K562 (cell line): Measurements from ENCODE around the gene ISYNA1. TPM values are rescaled to one million over a fixed set of nuclear protein-coding genes. Genes with fewer than 3 reads are reported as not detected.

ENCODE experiments used
- CREBBP ChIP-seq: IDR thresholded peaks from one replicate; pipeline ENCODE4 v1.6.1; 2012; ENCODE audit warnings: low read depth, mild to moderate bottlenecking, control low read depth, inconsistent platforms, low read length
- E4F1 ChIP-seq: fragments of 250-450 bp; sonication (Bioruptor Pico); IDR thresholded peaks from 2 replicates; pipeline ENCODE4 v1.5.0; 2021; ENCODE audit warnings: mild to moderate bottlenecking, borderline replicate concordance
- HDAC8 ChIP-seq: fragments of 450-650 bp; IDR thresholded peaks from 2 replicates; pipeline ENCODE4 v1.6.1; 2016; ENCODE audit warnings: mild to moderate bottlenecking, missing genetic modification characterization, moderate library complexity, missing compliant biosample characterization
- KAT8 ChIP-seq: fragments of 450-650 bp; IDR thresholded peaks from 2 replicates; pipeline ENCODE4 v1.6.1; 2016; ENCODE audit warnings: low read depth, mild to moderate bottlenecking
- MCM3 ChIP-seq: fragments of 450-650 bp; IDR thresholded peaks from 2 replicates; pipeline ENCODE4 v1.6.1; 2016
- NCOR1 ChIP-seq: fragments of 450-650 bp; IDR thresholded peaks from 2 replicates; pipeline ENCODE4 v1.6.1; 2016; ENCODE audit warnings: mild to moderate bottlenecking, moderate library complexity
- PHF8 ChIP-seq: fragments of 200-600 bp; sonication (generic); IDR thresholded peaks from 2 replicates; pipeline ENCODE4 v1.6.1; 2012; ENCODE audit warnings: mixed run types, mild to moderate bottlenecking, inconsistent platforms, low read length, moderate library complexity, borderline replicate concordance
- POLR2AphosphoS5 ChIP-seq: IDR thresholded peaks from 2 replicates; pipeline ENCODE4 v1.6.1; 2011; ENCODE audit warnings: mild to moderate bottlenecking, low read depth, low read length, moderate library complexity; ENCODE audit not compliant: control insufficient read depth, insufficient read depth
- SRSF1 ChIP-seq: fragments of 200-400 bp; formaldehyde crosslinking; IDR thresholded peaks from 2 replicates; pipeline ENCODE4 v1.6.1; 2017; ENCODE audit warnings: mild to moderate bottlenecking, low read depth, low read length, moderate library complexity
- SRSF7 ChIP-seq: fragments of 200-400 bp; formaldehyde crosslinking; optimal IDR thresholded peaks from 2 replicates; pipeline ENCODE3; 2017; ENCODE audit warnings: mild to moderate bottlenecking, low read depth, low read length
- STAT6 ChIP-seq: sonication (generic); formaldehyde crosslinking; IDR thresholded peaks from 2 replicates; pipeline ENCODE4 v1.8.1; 2023; ENCODE audit warnings: mild to moderate bottlenecking, missing genetic modification reagents
- TAF9B ChIP-seq: fragments of 450-650 bp; IDR thresholded peaks from 2 replicates; pipeline ENCODE4 v1.6.1; 2018; ENCODE audit warnings: mild to moderate bottlenecking; ENCODE audit not compliant: partially characterized antibody
- ZBTB11 ChIP-seq, 3 experiments: fragments of 200-800 bp in 1 of 3; fragments of 250-450 bp in 1 of 3; fragments of 450-650 bp in 1 of 3; sonication (Bioruptor Pico) in 1 of 3; sonication (Bioruptor generic) in 1 of 3; formaldehyde crosslinking in 1 of 3; IDR thresholded peaks; 2 replicates each; pipeline versions ENCODE4 v1.6.1 to v1.8.0; 2016 to 2022; ENCODE audit warnings: mild to moderate bottlenecking in 2 of 3, missing genetic modification characterization in 2 of 3, missing compliant biosample characterization in 1 of 3, moderate library complexity in 1 of 3
- ZNF224 ChIP-seq: sonication (generic); formaldehyde crosslinking; IDR thresholded peaks from 2 replicates; pipeline ENCODE4 v1.8.0; 2022; ENCODE audit warnings: mild to moderate bottlenecking, missing genetic modification reagents
- ZNF316 ChIP-seq: fragments of 450-650 bp; IDR thresholded peaks from 2 replicates; pipeline ENCODE4 v1.6.1; 2016
- ZNF639 ChIP-seq, 2 experiments: fragments of 200-800 bp in 1 of 2; sonication (Bioruptor generic) in 1 of 2; sonication (generic) in 1 of 2; formaldehyde crosslinking in 1 of 2; IDR thresholded peaks in 1 of 2; conservative IDR thresholded peaks in 1 of 2; 2 replicates each; pipeline versions ENCODE4 v1.5.0 to v1.6.1; 2016 to 2020; ENCODE audit warnings: missing compliant biosample characterization in 1 of 2, missing genetic modification characterization in 1 of 2, missing genetic modification reagents in 1 of 2
- polyA plus RNA-seq, 8 experiments: library from polyadenylated mRNA; depleted of rRNA in 4 of 8; stranded (reverse) in 5 of 8; unstranded in 3 of 8; fragments of >200 nt; fragmentation: Nextera tagmentation in 2 of 8; fragmentation: Illumina TruSeq in 1 of 8; extraction: Ambion mirVana in 2 of 8; extraction: Trizol in 1 of 8; gene quantifications; 2 replicates each; pipeline versions ENCODE4 v1.2.1 to v1.2.3, GENCODE V29; 2011 to 2014; ENCODE audit warnings: inconsistent platforms in 1 of 8, missing spikeins in 1 of 8
- total RNA-seq, 7 experiments: library from RNA; depleted of rRNA in 6 of 7; stranded (reverse); fragments of >200 nt in 6 of 7; fragmentation: Illumina TruSeq in 2 of 7; extraction: Trizol in 2 of 7; gene quantifications; 2 replicates each; pipeline versions ENCODE4 v1.2.1 to v1.2.3, GENCODE V29; 2011 to 2021; ENCODE audit warnings: low replicate concordance in 1 of 7

The ISYNA1 gene
- total and polyA plus RNA-seq, 9 of the 15 experiments (the other 6 are each of a cell fraction or from before 2014, with no cell fraction given), result 21.8 to 460 (median 93.2) TPM

GRCh38 chr19:18433015-18433691, 4.8 kb downstream of the ISYNA1 start (continued):
- no peak for TF ChIP-seq ZNF639 (CRISPR knock-in tag; conservative IDR thresholded peaks at IDR 0.05 in 1 of 2, IDR thresholded peaks at IDR 0.05 in 1 of 2)
- peak; percentile 25; the same call in 1 of the 2 replicates for TF ChIP-seq PHF8
- 0 out of 2 replicates have a peak, but pooled peaks have one; percentile 36 for TF ChIP-seq HDAC8 (tag)
- TF ChIP-seq SRSF7, result no peak
- TF ChIP-seq POLR2AphosphoS5, result no peak
- TF ChIP-seq CREBBP, result no peak
- no peak for TF ChIP-seq E4F1 (CRISPR knock-in tag)
- TF ChIP-seq ZNF316, result no peak
- TF ChIP-seq ZBTB11 (CRISPR knock-in tag; IDR thresholded peaks at IDR 0.05), result peak in 1 of 3 experiments; percentile 77; a peak in 2 of 6 replicates
- no peak for TF ChIP-seq MCM3
- TF ChIP-seq STAT6 (CRISPR knock-in tag), result no peak
- peak; percentile 40; the same call in 1 of the 2 replicates for TF ChIP-seq NCOR1
- TF ChIP-seq SRSF1, result no peak
- no peak for TF ChIP-seq TAF9B
- TF ChIP-seq ZNF224, result no peak
- TF ChIP-seq KAT8, result no peak
